HepG2 (cell line): ENCODE results near the gene SLC19A1. TPM values are rescaled to one million over a fixed set of nuclear protein-coding genes. Genes with fewer than 3 reads are reported as not detected.

Experiments
- FOSL2 ChIP-seq: sonication (generic); formaldehyde crosslinking; IDR thresholded peaks from 2 replicates; pipeline ENCODE4 v1.4.0; 2020; ENCODE audit warnings: missing genetic modification reagents
- HIC2 ChIP-seq: sonication (generic); formaldehyde crosslinking; IDR thresholded peaks from 2 replicates; pipeline ENCODE4 v1.9.0; 2022; ENCODE audit warnings: low read depth, missing genetic modification reagents
- IRF2 ChIP-seq: IDR thresholded peaks from 2 replicates; pipeline ENCODE4 v1.6.1; 2018; ENCODE audit warnings: missing genetic modification reagents, missing compliant biosample characterization
- KDM5B ChIP-seq: sonication (generic); formaldehyde crosslinking; IDR thresholded peaks from 2 replicates; pipeline ENCODE4 v1.4.0; 2020; ENCODE audit warnings: missing genetic modification reagents, mild to moderate bottlenecking, borderline replicate concordance
- MIER2 ChIP-seq: IDR thresholded peaks from 2 replicates; pipeline ENCODE4 v1.6.1; 2016; ENCODE audit warnings: missing biosample characterization, missing genetic modification reagents
- POLR2AphosphoS5 ChIP-seq: IDR thresholded peaks from 2 replicates; pipeline ENCODE4 v1.6.1; 2012; ENCODE audit warnings: low read depth, low read length
- TAF1 ChIP-seq: sonication (generic); formaldehyde crosslinking; IDR thresholded peaks from 2 replicates; pipeline ENCODE4 v1.4.0; 2020; ENCODE audit warnings: missing genetic modification reagents
- TCF7L2 ChIP-seq: IDR thresholded peaks from 2 replicates; pipeline ENCODE4 v1.6.1; 2011; ENCODE audit warnings: mild to moderate bottlenecking, low read depth, low read length, moderate library complexity
- TFDP2 ChIP-seq: sonication (generic); formaldehyde crosslinking; IDR thresholded peaks from 2 replicates; pipeline ENCODE4 v1.4.0; 2020; ENCODE audit warnings: missing genetic modification reagents
- THYN1 ChIP-seq: sonication (generic); formaldehyde crosslinking; IDR thresholded peaks from 2 replicates; pipeline ENCODE4 v1.8.1; 2023; ENCODE audit warnings: low read depth, mild to moderate bottlenecking, moderate library complexity, missing genetic modification reagents, borderline replicate concordance
- ZMYM2 ChIP-seq: sonication (generic); formaldehyde crosslinking; IDR thresholded peaks from 2 replicates; pipeline ENCODE4 v1.8.0; 2022; ENCODE audit warnings: mild to moderate bottlenecking, missing genetic modification reagents
- ZNF292 ChIP-seq: sonication (generic); formaldehyde crosslinking; IDR thresholded peaks from 2 replicates; pipeline ENCODE4 v1.8.1; 2022; ENCODE audit warnings: mild to moderate bottlenecking, low read depth, missing genetic modification reagents, borderline replicate concordance
- ZNF766 ChIP-seq: sonication (generic); formaldehyde crosslinking; IDR thresholded peaks from 2 replicates; pipeline ENCODE4 v1.5.0; 2020; ENCODE audit warnings: missing genetic modification reagents, borderline replicate concordance
- ZNF784 ChIP-seq: sonication (generic); formaldehyde crosslinking; IDR thresholded peaks from 2 replicates; pipeline ENCODE4 v1.5.1; 2020; ENCODE audit warnings: missing genetic modification reagents, mild to moderate bottlenecking, borderline replicate concordance
- polyA plus RNA-seq, 8 experiments: library from polyadenylated mRNA; depleted of rRNA in 3 of 8; stranded (reverse) in 7 of 8; unstranded in 1 of 8; fragments of >200 nt; fragmentation: Illumina TruSeq in 4 of 8; extraction: Trizol in 4 of 8; gene quantifications; 2 replicates each; pipeline versions ENCODE4 v1.2.1 to v1.2.3, GENCODE V29; 2011 to 2016; ENCODE audit warnings: low read depth in 4 of 8, missing spikeins in 1 of 8, mixed read lengths in 1 of 8; ENCODE audit not compliant: insufficient read depth in 1 of 8
- total RNA-seq, 5 experiments: library from RNA; depleted of rRNA; stranded (reverse); fragments of >200 nt; fragmentation: Illumina TruSeq; extraction: Trizol; gene quantifications; 2 replicates each; pipeline ENCODE4 v1.2.3, GENCODE V29; 2016; ENCODE audit warnings: low read depth in 1 of 5
- TF ChIP-seq, protein P1 (sequence below), 2 experiments: sonication (generic) in 1 of 2; formaldehyde crosslinking in 1 of 2; IDR thresholded peaks; 2 replicates each; pipeline versions ENCODE4 v1.6.1 to v1.9.0; 2014 to 2022; ENCODE audit warnings: antibody characterized with exemption in 1 of 2, borderline replicate concordance in 1 of 2, inconsistent platforms in 1 of 2, low read depth in 1 of 2, missing genetic modification reagents in 1 of 2
- TF ChIP-seq, protein P2 (sequence below): sonication (generic); formaldehyde crosslinking; IDR thresholded peaks from 2 replicates; pipeline ENCODE4 v1.4.0; 2020; ENCODE audit warnings: missing genetic modification reagents

Gene SLC19A1
- total and polyA plus RNA-seq, 2 of the 13 experiments (the other 11 are each of a cell fraction or from before 2014, with no cell fraction given): 21.8 to 23.0 TPM

- TF ChIP-seq ZNF784 (CRISPR knock-in tag): peak; percentile 85
- TF ChIP-seq ZNF766 (CRISPR knock-in tag): no peak
- peak; percentile 65 for TF ChIP-seq POLR2AphosphoS5
- peak; percentile 82 for TF ChIP-seq FOSL2 (CRISPR knock-in tag)
- TF ChIP-seq THYN1: no peak
- TF ChIP-seq TCF7L2: no peak
- TF ChIP-seq, protein P1, sequence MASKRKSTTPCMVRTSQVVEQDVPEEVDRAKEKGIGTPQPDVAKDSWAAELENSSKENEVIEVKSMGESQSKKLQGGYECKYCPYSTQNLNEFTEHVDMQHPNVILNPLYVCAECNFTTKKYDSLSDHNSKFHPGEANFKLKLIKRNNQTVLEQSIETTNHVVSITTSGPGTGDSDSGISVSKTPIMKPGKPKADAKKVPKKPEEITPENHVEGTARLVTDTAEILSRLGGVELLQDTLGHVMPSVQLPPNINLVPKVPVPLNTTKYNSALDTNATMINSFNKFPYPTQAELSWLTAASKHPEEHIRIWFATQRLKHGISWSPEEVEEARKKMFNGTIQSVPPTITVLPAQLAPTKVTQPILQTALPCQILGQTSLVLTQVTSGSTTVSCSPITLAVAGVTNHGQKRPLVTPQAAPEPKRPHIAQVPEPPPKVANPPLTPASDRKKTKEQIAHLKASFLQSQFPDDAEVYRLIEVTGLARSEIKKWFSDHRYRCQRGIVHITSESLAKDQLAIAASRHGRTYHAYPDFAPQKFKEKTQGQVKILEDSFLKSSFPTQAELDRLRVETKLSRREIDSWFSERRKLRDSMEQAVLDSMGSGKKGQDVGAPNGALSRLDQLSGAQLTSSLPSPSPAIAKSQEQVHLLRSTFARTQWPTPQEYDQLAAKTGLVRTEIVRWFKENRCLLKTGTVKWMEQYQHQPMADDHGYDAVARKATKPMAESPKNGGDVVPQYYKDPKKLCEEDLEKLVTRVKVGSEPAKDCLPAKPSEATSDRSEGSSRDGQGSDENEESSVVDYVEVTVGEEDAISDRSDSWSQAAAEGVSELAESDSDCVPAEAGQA (IDR thresholded peaks at IDR 0.05; ENCODE audit: low read depth): no peak
- TF ChIP-seq, protein P1 (CRISPR knock-in tag; IDR thresholded peaks at IDR 0.05; ENCODE audit: borderline replicate concordance): no peak; the same call in 1 of the 2 replicates
- TF ChIP-seq ZMYM2 (CRISPR knock-in tag): peak; percentile 60; the same call in 1 of the 2 replicates
- no peak for TF ChIP-seq ZNF292 (CRISPR knock-in tag)
- TF ChIP-seq KDM5B (CRISPR knock-in tag): peak; percentile 83
- TF ChIP-seq, protein P2, sequence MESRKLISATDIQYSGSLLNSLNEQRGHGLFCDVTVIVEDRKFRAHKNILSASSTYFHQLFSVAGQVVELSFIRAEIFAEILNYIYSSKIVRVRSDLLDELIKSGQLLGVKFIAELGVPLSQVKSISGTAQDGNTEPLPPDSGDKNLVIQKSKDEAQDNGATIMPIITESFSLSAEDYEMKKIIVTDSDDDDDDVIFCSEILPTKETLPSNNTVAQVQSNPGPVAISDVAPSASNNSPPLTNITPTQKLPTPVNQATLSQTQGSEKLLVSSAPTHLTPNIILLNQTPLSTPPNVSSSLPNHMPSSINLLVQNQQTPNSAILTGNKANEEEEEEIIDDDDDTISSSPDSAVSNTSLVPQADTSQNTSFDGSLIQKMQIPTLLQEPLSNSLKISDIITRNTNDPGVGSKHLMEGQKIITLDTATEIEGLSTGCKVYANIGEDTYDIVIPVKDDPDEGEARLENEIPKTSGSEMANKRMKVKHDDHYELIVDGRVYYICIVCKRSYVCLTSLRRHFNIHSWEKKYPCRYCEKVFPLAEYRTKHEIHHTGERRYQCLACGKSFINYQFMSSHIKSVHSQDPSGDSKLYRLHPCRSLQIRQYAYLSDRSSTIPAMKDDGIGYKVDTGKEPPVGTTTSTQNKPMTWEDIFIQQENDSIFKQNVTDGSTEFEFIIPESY: peak; percentile 53
- TF ChIP-seq TFDP2 (CRISPR knock-in tag): peak; percentile 50; the same call in 1 of the 2 replicates
- peak; percentile 85 for TF ChIP-seq IRF2 (CRISPR knock-in tag)
- TF ChIP-seq TAF1 (CRISPR knock-in tag): peak; percentile 28; the same call in 1 of the 2 replicates
- peak; percentile 75 for TF ChIP-seq HIC2 (CRISPR knock-in tag)
- TF ChIP-seq MIER2 (CRISPR knock-in tag): peak; percentile 48; the same call in 1 of the 2 replicates
Observed at GRCh38 chr21:45469273-45470086, 72.8 kb downstream of the SLC19A1 start (continued).
